Right ventricle myocardium inferior (tissue), 1 donor: ENCODE results near the gene MRPL47. TPM values are rescaled to one million over a fixed set of nuclear protein-coding genes. Genes with fewer than 3 reads are reported as not detected.

ENCODE experiments used
- total RNA-seq: library from RNA; stranded (reverse); fragmentation: NEBNext Ultra II Directional; extraction: Animal tissue kit (Norgen Biotek cat#: 25700); gene quantifications from one replicate; pipeline ENCODE4 v1.2.1, GENCODE V29; 2021
- donor health status: DM: no; HTN: yes; CAD: no; lungs with severe emphysema.

Gene MRPL47
- total RNA-seq, 1 donor from 2014 or later = 44.4 TPM

Other genes with a start within 250 kb of the MRPL47 start
- 15.8 TPM for gene GNB4, start 153.2 kb downstream of the MRPL47 start, total RNA-seq
- 19.1 TPM for gene ACTL6A, start 41.7 kb downstream of the MRPL47 start, total RNA-seq
- 365 TPM for gene NDUFB5, start 156 bp upstream of the MRPL47 start, total RNA-seq
- 122 TPM for gene USP13, start 48.4 kb upstream of the MRPL47 start, total RNA-seq